ENCODE results near the gene ADGRV1.

GRCh38 chr5:90560771-90561170 lies 2.2 kb downstream of the ADGRV1 start:
- TF ChIP-seq CTCF (IDR thresholded peaks at IDR 0.05; ENCODE audit: low read depth, low read length, poor library complexity, severe bottlenecking) (no peak), EZH2phosphoT487 (IDR thresholded peaks at IDR 0.05; ENCODE audit: borderline replicate concordance, low read length) (no peak)

Measured in DOHH2 (cell line).